Measurements from ENCODE around the gene KCNIP1. TPM values are rescaled to one million over a fixed set of nuclear protein-coding genes. Genes with fewer than 3 reads are reported as not detected.

KCNIP1 gene
- polyA plus RNA-seq, 1 donor = 2.4 TPM

DNA sequence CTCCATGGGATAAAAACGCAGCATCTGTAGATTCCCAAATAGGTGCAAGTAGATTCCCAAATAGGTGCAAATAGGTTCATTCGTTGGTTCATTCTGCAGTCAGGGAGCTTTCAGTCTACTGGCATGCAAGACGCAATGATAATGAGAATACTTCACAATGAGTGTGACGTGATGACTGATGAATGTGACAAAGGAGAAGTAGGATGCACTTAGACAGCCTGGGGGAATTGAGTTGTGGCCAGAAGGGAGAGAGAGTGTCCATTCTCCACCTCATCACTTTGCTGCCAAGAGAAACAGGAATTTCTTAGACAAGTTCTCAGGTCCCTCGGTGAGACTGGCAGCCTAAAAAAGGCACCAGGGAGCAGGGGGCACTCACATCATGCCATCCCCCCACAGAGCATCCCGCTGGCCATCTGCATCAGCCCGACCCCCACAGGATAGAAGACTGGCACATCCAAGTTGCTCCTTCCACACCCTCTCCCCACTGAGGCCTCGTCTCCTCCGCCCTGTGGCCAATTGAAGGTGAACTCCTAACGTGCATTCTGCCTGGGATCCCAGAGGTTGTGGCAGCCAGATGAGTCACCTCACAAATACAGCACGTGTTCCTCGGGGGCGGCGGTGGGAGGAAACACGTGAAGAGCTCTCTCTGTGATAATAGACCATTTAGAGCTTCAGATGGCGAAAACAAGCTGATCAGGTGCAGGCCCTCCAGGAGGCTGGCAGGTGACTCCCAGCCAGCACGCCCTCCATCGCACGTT lies 19.9 kb upstream of the KCNIP1 start:
- no peak for DNase-seq (ENCODE audit: low read depth)

DNA sequence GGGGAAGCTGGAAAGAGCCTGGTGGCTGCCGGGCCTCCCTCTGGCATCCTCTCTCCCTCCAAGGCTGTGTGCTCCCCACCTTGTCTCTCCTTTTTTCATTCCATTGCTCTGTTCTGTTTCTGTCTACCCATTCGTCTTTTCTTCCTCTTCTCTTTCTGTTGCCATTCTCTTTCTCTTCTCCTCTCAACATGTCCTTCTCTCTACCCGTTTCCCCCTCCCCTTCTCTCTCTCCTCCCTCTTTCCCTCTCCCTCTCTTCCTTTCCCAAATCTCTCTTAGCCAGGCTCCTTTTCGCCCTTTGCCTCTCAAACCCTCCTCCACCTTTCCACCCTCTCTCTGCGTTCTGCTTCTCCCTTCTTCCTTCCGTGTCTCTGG lies 19.4 kb upstream of the KCNIP1 start:
- no peak for DNase-seq (ENCODE audit: low read depth)

DNA sequence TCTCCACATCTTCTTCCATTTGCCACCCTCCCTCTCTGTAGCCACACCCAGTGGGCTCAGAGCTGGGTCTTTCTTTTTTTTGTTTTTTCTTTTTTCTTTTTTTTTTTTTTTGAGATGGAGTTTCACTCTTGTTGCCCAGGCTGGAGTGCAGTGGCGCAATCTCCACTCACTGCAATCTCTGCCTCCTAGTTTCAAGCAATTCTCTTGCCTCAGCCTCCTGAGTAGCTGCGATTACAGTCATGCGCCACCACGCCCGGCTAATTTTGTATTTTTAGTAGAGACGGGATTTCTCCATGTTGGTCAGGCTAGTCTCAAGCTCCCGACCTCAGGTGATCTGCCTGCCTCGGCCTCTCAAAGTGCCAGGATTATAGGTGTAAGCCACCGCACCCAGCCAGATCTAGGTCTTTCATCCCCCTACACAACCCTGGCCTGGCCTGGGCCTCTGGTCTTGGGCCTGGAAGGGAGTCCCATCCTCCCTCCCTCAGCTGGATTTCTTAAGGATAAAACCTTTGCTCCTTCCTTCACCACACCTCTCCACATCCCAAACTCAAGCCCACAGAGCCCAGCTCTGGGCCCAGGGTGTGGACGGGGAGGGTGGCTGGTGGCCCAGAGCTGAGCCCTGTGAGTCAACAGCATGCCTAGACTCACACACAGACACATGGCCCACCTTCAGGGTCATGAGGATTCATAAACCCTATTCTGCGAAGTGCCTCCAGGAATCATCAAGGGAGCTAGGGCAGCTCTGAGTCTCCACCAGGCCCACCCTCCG lies 18.8 kb upstream of the KCNIP1 start:
- DNase-seq (ENCODE audit: low read depth) = no peak

DNA sequence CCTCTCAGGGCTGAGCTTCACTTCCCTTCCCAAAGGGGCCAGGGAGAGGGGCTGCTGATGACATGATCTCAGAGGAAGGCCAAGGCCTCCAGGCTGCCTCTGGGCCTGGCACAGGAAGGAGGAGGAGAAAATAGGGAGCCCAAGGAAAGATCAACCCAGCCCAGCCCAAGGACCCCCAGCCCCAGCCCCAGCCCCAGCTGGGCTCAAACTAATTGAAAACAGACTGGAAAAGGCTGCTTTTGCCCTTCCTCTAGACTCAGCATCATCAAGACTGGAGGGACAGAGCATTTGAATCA lies 18.3 kb upstream of the KCNIP1 start:
- DNase-seq (ENCODE audit: low read depth) = no peak

DNA sequence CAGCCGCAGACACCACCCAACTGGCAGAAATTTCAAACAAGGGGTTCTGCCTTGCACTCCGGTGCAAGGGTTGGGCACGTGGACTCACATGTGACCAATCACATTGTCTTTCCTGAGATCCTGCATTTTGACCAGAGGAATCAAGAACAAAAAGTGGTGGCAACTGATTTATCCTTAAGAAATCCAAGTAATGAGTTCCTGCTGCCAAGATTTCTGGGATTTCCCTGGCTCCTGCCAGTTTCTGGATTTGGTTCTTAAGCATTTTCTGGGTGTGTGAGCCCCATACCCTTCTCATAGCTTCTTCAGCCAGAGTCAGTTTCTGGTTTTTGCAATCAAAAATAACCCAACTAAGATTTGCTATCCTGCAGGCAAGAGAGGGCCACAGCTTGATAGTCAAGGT lies 17.4 kb upstream of the KCNIP1 start:
- DNase-seq (ENCODE audit: low read depth) = no peak

DNA sequence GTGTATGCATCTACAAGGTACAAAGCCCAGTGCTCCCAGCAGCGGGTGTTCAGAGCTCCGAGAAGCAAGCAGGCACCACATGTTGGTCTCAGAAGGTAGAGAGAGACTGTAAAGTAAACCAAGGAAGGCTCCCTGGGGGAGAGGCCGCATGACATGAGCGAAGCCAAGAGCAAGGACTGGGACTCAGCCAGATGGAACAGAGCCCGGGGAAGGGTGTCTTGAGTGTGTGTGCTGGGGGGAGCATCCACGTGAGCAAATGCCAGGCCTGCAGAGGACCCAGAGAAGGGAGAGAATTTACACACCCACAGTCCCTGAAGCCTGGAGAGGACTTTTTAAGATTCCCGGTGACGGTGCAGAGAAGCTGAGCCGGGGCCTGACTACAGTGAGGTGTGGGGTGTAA lies 15.2 kb upstream of the KCNIP1 start:
- no peak for DNase-seq (ENCODE audit: low read depth)

DNA sequence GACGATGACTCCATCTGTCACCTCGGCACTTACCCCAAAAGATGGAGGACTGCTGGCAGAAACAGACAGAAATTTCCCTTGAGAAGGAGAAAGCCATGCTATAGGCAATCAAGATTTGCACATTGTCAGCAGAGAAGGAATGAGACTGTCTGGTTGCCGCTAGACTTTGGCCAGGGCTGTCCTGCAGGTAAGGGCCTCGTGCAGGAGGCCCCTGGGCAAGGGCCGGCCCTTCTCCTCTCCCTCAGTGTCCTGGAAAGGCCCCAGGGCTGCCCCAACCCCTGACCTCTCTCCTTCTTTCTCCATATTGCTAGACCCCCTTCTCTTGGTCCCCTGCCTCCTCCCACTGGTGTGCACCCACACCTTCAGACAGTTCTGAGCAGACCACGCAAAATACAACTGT lies 14.6 kb upstream of the KCNIP1 start:
- no peak for DNase-seq (ENCODE audit: low read depth)

DNA sequence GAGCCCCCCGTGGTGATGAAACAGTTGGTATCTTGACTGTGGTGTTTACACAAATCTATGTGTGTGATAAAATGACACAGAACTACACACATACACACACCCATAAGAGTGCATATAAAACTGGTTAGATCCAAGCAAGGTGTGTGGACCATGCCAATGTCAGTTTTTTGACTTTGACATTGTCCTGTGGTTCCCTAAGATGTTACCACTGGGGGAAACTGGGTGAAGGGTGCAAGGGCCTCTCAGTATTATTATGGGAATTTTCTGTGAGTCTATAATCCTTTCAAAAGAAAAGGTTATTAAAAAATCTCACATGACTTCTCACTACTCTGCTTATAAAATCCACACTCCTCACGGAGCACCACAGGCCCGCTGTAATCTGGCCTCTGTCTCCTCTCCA lies 13.4 kb upstream of the KCNIP1 start:
- DNase-seq (ENCODE audit: low read depth) = no peak

DNA sequence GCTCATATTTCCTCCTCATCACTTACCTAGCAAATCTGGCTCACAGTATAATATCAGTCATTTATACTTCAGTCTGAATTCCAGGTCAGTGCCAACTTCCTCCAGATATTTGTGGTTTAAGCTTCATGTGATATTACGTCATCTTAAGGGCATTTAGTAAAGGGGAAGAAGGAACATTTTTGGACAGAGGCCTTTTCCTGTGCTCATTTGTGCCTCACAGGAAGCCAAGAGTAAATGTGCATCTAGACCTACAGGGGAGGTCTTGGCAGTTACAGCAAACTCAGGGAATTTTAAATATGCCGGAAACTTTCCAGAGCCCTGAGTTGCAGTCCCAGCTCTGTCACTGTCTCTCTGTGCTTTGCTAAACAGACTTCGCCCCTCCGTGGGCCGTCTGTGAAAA lies 12.3 kb upstream of the KCNIP1 start:
- DNase-seq (ENCODE audit: low read depth) = peak; percentile 62

DNA sequence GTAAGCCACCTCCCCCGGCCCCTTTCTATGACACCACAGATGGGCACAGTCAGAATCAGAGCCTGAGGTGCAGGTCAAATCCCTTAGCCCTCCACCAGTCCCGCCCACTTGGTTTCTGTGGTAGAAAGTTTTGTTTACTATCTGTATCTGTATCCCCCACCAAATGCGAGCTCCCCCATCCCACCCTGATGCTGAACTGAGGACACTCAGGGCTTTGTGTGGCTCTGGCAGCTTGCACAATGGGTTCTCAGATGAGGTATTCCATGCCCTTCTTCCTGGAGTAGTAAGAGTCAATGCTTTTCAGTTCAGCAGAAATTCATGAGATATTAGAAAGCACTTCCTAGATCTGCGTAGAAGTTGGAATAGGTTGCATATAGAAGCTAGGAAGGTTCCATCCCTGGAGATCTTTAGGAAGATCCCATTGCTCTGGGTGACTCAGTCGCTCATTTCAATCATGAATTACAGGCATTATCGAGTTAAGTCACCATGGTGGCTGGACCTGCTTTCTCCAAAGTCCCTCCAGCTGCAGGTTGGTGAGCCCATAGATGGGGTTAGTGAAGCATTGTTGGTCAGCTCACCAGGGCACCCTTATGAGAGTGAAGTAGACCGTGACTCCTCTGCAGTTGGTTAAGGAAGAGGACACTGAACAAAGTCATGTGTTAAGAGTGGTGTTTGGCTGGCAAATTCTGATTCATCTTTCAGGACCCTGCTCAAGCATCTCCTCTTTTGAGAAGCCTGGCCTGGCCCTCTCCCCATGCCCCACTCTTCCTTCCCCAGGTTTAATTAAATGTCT lies 10.6 kb upstream of the KCNIP1 start:
- no peak for DNase-seq (ENCODE audit: low read depth)

DNA sequence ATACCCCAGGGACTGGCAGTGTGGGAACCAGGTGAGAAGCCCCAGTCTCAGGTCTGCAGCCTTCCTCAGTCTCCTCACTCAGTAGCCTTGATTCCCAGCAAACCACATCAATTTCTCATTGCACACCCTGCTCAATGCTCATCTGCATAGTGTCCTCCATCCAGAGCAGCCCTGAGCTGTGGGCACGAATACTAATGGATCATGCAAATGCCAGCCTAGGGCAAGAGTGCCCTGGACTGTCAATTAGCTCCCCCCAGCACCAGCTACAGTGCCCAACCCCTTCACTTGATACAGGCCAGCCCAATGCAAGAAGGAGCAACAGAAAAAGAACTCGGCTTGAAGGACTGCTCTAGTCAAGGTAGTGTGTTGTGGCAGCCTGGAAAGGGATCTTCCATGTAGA lies 9.8 kb upstream of the KCNIP1 start:
- DNase-seq (ENCODE audit: low read depth) = no peak

DNA sequence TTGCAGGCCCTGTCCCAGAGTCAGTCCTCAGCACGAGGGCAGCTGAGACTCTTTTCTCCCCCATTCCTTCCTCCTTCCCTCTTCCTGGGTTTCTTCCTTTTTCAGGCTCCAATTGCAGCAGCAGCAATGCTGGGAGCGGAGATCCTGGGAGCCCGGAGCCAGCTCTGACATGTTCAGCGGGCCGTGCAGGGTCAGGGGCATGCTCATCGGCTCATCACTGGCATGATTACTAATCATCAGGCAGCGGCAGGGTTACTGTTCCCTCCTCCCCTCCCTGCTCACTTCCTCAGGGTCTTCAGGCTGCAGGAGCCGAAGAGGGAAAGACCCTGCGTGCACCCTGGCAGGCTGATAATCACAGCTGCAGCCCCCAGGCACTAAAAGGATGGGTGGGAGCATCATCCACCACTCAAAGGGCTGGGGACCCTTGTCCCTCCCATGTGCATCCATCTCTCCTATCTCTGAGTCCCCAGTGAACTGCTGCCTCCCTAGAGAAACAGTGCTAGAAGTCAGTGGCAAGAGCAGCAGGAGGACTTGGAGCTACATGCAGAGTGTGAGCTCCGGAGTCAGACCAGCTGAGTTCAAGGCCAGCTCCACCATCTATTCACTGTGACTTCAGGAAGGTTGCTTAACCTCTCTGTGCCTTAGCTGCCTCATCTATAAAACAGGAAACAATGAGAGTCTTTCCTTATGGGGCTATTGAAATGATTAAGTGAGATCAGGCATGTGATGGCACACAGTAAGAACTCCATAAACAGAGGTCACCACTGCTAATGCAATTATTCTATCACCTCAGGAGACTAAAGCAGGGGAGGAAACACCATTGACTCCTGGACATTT lies 7.8 kb upstream of the KCNIP1 start:
- no peak for DNase-seq (ENCODE audit: low read depth)

DNA sequence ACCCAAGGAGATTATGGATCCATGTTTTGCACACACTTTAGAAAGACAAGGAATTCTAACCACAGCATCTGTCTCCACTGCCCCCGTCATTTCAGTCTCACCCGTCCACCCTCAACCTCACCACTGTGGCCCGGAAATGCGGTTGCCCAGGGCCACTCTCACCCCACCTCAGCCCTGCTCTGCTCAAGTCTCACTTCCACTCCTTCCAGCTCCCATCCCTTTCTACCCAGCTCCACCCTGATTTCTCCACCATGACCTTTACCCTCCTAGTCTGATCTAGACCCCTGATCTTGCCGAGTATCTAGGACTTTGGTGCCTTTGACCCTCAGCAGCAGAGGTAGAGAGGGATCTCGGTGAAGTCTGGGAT lies 7.2 kb upstream of the KCNIP1 start:
- DNase-seq (ENCODE audit: low read depth) = no peak

DNA sequence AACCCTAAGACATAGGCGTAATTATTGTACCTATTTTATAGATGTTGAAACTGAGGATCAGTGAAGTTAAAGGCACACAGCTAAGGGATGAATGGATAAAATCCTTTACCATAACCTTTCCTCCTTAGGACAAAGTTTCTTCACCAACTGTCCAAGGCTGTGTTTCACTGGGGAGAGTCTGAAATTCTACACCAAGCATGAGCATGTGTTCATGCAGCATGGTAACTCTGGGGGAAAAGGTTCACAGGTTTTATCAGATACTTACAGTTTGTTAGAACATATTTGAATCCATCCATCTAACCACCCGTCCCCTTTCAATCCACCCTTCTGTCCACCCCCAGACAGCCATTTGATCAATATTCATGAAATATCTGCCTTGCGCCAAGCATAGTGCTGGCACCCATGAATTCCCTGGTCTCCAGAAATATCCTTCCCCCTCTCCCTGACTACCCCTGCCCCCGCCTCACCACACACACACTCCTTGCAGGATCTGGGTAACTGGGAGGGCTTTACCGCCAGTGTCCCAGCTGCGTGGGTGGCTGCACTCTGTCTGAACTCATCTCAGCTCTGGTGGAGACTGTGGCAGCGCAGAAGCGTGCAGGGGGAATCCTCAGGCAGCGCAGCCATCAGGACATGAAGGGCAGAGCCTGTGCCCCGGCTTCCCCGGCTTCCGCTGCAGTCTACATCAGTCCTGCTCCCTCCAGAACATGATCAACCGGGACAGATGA lies 6.3 kb upstream of the KCNIP1 start:
- no peak for DNase-seq (ENCODE audit: low read depth)

DNA sequence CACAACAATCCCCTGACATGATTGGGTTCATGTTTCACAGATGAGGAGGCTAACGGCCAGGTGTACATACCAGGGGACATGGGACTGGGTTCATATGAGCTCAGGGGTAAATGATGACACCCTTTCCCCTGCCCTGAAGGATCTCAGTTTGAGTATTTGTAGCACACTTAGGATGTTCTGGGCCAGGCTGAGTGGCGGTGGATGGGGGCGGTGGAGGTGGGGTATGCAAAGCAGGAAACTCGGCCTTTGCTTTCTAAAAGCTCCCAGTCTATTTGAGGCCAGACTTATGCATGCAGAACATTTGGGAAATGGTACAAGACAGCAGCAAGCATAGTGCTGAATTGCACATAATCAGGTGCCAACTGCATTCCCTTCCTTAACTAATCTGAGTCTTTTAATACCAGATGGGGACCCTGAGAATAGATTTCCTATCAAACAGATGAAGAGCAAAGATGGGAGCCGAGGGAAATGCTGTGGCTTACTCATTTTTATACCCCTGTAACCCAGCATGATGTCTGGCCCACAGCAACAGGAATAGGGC lies 4.9 kb upstream of the KCNIP1 start:
- no peak for DNase-seq (ENCODE audit: low read depth)

DNA sequence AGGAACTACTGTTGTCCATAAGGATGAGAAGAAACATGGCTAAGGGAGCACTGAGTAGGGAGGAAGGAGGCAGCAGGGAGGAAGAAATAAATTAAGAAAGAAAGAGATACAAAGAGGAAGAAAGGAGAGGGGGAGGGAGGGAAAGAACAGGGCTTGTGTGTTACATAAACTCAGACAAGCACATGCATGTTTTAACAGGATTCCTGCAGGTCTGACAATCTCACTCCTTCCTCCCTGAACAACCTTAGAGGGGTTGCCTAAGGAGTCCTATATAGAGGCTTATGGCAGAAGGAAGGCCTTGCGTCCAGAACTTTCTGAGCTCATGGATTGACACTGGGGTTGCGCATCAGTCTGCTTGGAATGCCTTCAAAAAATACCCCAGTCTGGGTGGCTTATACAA lies 4.2 kb upstream of the KCNIP1 start:
- DNase-seq (ENCODE audit: low read depth) = no peak

DNA sequence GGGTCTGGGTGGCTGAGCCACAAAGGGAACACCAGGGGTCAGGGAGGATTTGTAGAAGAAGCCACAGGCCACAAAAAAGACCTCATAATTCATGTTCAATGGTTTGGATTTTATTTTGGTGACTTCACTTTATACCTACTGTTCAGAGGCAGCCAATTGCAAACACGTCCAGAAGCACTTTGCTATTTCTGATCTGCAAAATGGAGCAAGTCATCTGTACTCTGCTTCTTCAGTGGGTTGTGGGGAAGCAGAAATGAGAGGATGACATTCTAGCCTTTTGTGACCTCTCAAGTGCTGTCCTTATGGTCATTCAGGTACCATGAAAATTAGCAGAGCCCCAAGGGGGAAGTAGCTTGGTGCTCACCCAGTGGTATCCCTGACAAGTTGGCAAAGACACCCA lies 2.5 kb upstream of the KCNIP1 start:
- no peak for DNase-seq (ENCODE audit: low read depth)

DNA sequence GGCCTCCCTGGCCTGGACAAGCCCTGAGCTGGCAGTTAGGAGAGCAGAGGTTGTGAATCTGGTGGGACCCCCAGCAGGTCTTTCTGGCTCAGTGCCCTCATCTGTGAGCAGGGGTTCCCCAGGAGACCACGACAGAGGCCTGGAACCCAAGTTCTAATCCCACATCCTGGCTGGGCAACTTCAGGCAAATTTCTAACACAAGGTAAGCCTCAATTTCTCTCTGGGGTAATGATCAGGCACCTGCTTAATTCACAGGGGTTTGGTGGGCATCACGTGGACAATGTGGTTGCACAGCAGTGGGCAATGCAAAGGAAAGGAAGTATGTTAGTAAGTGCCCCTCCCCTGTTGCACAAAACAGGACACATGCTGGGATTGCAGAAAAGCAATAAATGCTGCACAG lies 1.9 kb upstream of the KCNIP1 start:
- DNase-seq (ENCODE audit: low read depth) = no peak

DNA sequence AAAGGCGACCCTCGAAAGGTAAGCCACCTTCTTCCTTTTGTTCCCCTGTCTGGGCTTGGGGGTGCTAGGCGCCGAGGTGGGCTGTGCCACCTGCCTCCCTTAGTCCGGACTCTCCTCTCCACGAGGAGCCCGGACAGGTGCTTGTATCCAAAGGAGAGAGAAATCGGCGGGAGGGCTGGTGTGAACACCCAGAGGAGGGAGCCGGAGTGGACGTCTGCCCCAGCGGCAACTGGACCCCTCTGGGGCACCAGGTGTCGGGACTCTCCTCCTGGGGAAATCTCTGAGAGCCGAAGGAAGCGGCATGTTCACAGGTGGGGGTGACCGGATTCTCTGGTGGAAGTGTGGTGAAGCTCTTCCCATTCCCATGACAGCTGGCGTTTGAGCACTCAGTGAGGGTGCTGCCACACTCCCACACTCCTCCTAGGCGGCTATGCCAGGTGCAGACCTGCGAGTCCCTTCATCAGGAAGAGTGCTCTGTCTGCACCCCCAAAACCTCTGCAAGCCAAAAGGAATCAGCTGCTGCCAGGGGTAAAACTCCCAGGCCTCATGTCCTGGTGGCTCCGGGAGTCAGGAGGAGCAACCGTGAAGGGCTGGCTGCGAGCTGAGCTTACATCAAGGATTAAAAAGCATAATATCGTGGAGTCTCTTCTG lies 921 bp downstream of the KCNIP1 start:
- DNase-seq (ENCODE audit: low read depth) = no peak

DNA sequence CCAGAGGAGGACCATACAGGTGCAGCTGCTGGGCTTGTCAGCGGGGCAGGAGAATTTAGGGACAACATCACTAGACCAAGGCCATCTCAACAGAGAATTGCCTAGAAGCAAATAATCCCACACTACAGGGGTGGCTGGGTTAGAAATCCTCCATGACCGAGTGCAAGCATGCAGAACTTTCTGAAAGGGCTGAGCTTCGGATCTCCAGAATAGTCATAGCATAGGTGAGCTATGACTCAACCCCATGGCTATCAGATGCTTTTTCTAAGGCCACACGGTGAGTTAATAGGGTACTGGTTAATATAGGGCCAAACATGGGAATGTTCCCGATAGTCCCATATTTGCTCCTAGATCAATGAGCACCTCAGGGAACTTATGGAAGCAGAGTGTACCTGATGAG lies 4.2 kb downstream of the KCNIP1 start:
- no peak for DNase-seq (ENCODE audit: low read depth)
